Kidney tubule cell (primary cell): ENCODE results near the gene CYP2J2.
"Not testable (repeated sequence)": the region's sequence is repeated elsewhere in the genome, so short reads cannot be mapped to it uniquely, and the experiment has no call there.

Source experiments
- DNase-seq: peaks from one replicate; pipeline ENCODE4 v3.0.0-alpha.2; 2018; ENCODE audit warnings: low spot score

The CYP2J2 gene, protein sequence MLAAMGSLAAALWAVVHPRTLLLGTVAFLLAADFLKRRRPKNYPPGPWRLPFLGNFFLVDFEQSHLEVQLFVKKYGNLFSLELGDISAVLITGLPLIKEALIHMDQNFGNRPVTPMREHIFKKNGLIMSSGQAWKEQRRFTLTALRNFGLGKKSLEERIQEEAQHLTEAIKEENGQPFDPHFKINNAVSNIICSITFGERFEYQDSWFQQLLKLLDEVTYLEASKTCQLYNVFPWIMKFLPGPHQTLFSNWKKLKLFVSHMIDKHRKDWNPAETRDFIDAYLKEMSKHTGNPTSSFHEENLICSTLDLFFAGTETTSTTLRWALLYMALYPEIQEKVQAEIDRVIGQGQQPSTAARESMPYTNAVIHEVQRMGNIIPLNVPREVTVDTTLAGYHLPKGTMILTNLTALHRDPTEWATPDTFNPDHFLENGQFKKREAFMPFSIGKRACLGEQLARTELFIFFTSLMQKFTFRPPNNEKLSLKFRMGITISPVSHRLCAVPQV

DNA sequence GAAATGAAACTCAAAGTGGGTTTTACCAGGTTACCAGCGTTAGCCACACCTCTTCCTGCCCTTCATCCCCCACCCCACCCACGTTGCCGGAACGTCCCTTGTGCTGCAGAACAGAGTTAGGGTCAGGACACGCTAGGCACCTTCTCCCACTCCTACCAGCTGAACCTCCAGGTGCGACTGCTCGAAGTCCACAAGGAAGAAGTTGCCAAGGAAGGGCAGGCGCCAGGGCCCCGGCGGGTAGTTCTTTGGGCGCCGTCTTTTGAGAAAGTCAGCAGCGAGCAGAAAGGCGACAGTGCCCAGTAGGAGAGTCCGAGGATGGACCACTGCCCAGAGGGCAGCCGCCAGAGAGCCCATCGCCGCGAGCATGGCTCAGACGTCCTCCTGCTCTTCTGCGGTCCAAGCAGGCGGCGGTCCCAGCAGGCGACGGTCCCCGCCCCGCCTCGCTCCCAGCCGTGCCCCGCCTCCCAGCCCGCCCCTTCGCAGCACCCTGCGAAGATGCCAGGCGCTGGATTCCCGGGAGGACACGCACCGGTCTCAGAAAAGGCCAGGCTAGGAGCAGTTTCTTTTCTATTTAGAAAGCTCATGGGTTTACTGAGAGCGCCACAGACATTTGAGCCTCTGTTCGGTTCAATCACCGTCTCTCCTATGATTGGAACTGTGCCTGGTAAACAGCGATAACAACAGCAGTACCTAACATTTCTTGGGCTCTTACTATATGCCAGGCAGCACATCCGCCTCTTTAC lies at the start of gene CYP2J2:
Gene CYP2J2 (minus strand): TSS at position 393 of the 743 bp plus-strand sequence. CDS start 27 bp downstream, at position 366.
- DNase-seq = peak; percentile 60

DNA sequence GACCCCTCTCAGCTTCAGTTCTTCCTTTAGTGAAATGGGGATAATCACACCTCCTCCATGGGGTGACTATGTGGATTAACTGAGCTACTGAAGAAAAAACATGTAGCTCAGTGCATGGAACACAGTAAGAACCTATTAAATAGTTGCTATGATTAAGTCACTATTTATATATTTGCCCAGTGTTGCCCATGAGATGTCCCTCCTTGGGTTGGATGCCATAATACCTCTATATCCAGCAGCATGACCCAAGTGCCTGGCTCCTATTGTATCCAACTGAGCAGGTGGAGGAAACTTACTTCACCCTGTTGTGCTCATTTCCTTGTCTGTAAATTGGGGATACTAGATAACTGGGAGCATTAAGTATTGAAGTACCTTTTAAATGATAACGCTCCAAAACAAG lies 47.1 kb upstream of the CYP2J2 start:
- DNase-seq = no peak

DNA sequence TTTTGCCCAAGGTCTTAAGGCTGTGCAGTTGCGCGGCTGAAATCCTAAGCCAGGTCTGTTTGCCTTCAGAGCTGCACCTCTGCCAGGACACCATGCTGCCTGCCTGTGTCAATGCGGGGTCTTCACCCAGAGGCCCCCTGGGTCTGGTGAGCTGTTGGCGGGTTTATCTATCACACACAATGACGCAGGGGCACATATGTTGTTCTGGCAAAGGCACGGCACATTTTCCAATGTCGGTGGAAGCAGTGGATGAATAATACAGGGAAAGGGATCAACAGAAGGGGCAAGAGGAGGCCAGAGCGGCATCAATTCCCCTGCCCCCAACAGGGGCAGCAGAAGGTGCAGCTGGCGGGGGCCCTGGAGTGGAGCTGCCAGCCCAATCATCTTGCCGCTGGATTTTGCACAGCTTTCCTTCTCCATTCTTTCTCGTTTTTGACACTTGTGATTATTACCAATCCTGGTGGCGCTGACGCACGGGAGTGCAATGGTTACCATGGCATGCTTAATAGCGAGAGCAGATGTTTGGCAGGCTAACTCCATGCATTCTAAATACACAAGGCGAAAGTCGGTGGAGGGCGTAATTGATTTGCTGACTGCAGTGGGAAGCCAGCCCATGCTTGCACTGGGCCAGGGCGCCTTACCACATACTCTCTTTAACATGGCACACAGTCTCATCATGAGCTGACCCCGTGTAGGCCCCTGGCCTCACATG lies 45.8 kb upstream of the CYP2J2 start:
- no peak for DNase-seq

DNA sequence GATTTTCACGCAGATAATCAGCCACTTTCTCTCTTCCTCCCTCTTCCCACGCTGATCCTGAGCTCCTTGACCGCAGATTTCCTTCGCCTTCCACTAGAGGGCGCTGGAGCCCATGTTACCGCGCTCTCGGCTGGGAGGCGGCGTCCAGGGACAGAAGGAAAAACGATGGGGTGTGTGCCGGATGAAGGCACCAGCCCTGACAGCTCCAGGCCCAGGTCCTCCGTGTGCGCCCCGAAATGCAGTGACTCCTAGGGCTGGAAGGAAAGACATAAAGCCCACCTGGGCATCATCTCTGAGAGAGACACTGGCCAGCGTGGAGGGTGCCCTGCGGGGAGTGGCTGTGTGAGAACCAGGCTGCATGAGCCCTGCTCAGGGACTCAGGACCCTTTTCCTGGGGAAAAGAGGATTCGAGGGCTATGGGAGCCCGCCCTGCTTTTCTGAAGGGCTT lies 44.9 kb upstream of the CYP2J2 start:
- DNase-seq = peak; percentile 71

DNA sequence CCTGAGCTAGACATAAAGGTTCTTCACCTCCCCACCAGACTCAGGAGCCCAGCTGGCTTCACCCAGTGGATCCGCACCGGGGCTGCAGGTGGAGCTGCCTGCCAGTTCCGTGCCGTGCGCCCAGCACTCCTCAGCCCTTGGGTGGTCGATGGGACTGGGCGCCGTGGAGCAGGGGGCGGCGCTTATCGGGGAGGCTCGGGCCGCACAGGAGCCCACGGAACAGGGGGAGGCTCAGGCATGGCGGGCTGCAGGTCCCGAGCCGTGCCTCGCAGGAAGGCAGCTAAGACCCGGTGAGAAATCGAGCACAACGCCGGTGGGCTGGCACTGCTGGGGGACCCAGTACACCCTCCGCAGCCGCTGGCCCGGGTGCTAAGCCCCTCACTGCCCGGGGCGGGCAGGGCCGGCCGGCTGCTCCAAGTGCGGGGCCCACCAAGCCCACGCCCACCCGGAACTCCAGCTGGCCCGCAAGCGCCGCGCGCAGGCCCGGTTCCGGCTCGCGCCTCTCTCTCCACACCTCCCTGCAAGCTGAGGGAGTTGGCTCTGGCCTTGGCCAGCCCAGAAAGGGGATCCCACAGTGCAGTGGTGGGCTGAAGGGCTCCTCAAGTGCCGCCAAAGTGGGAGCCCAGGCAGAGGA lies 43.1 kb upstream of the CYP2J2 start:
- DNase-seq = not testable (repeated sequence)

DNA sequence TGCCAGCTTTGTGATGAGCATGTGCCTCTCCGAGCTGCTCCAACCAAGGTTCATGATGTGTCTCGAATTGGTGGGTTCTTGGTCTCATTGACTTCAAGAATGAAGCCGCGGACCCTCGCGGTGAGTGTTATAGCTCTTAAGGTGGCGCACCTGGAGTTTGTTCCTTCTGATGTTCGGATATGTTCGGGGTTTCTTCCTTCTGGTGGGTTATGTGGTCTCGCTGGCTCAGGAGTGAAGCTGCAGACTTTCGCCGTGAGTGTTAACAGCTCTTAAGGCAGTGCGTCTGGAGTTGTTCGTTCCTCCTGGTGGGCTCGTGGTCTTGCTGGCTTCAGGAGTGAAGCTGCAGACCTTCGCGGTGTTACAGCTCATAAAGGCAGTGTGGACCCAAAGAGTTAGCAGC lies 42.2 kb upstream of the CYP2J2 start:
- not testable (repeated sequence) for DNase-seq

DNA sequence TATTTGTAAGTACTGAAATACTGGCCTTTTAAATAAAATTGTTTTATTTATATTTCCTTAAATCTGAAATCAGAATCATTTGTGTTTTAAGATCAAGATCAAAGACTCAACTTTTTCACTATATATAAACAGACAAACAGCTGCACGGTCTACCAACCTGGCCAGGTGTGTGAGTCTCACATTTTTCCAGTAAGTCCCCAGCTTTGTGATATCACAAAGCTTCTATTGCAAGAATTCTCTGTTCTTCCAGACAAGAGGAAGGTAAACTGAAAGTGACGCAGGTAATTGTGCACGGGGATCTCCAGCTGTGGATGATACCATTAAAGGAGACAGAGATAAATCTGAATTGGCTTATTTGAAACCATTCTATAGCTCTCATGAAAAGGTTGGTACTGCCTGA lies 41.2 kb upstream of the CYP2J2 start:
- DNase-seq = no peak

DNA sequence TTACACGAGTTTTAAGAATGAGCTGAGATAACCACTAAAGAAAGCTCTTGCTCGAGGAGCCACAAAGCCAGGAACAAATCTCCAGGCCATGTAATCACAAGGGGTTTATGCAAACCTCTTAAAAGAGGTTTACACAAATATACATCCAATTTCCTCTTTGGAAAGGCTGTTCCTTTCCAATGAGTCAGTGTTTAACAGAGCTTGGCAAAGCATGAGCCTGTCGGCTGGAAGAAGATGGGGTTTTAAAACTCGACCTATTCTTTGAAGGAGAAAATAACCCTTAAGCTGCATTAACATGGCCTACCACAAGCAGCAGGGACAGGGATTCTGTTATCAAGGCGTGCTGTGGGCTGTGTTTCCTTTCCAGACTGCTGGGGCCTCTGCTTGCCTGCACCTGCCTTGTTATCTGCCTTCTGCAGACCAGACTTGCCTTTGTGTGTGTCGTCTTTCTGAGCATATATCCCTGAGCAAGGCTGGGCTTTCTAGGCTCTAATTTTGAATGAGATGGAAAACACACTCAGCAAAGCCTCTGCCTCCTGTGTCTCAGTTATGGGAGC lies 40.6 kb upstream of the CYP2J2 start:
- peak; percentile 66 for DNase-seq

DNA sequence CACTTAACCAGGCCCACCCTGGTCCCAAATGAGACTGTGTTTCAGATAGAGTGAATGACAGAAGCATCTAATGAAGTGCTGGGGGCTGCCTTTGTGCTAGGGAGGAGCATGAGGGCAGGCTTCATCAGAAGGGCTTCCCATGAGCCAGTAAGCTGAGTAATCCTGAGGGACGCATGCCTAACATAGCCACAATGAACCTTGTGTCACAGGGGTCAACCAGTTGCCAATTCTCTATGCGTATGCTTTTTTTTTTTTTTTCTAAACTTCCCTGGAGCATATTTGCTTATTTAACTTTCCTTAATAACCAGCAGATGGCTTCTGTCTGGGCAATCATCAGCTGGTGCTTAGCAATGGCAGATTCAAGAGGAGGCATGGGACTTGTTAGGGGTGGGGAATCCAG lies 25.5 kb upstream of the CYP2J2 start:
- peak; percentile 4 for DNase-seq

DNA sequence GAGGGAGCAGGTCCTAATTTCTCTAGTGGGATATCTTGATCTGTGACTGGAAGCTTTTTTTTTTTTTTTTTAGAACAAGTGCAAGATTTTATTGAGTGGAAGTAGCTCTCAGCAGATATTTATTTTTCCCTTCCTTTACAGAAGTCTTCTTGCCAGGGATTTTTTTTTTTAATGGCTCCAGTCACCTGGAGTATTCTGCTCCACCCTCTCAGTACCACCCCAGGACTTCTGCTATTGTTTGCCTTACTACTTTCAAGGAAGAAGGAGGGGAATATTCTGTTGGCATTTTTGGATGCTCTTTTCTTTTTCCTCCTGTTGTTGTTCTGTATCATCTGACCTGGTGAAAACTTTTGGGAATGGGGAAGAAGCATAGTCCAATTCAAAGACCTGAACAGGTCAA lies 23.1 kb upstream of the CYP2J2 start:
- DNase-seq = no peak

DNA sequence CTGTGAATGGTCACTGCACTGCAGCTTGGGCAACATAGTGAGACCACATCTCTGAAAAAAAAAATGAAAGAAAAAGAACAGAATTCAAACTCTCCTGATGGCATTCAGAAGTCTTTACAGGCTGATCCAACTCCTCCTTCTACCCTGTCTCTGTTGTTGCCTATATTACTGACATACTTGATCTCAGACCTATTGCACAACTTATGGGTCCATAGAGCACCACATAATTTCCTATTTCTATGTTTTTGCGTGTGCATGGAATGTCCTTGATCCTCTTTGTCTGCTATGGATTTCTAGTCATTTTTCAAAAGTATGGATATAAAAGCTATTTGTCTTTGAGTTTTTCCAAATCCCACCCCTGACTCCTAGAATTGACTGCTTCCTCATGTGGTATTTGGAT lies 22.4 kb upstream of the CYP2J2 start:
- DNase-seq = no peak

DNA sequence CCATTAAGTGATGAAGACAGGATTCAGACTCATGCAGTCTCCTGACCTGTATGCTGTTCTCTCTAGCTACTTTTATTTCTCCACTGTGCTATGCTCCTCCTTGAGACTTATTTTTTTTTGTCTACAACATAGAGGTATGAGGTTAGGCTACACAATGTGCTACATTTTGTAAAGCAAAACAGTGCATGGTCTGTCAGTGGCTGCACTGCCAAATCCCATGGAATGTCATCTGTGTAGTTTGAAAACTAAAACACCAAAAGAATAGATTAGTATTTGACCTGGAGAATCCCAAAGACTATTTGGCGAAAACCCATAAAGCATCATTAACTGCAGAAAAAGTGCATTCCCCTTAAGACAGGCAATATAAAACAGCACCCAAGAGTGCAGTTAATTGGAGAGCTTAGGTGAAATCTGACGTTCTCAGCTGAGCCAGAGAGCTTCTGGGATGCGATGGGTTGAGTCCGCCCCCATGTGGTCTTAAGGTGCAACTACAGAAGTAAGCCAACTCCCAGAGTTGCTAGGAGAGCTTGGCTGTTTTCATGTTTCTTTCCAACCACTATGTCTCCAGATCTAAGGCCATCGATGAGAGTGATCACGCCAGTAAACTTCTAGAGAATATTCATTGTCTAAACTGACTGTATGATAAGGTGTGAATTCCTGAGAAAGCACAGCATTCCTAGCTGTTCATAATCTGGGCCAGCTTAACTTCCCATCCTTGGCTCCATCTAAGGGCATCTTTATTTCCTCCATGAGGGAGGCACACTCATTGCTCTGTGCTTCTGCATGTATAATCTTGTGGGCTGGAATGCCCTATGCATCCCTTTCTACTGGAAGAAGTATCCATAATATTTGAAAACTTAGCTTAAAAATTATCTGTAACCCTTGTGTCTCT lies 20.7 kb upstream of the CYP2J2 start:
- peak; percentile 65 for DNase-seq

DNA sequence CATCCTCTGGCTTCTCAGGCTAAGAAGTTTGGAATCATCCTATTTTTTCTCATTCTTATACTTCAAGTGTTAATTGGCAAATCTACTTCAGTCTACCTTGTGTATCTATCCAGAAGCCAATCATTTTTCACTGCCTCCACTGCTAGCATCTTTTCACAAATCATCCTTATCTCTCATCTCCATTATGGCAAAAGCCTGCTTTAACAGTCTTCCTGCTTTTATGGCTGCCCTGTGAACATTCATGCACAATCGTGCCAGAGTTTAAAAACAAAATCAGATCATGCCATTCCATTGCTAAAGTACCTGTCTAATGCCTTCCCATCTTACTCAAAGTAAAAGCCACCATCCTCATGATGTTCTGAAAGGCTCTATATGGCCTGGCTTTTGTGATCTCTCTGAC lies 19.2 kb upstream of the CYP2J2 start:
- no peak for DNase-seq

DNA sequence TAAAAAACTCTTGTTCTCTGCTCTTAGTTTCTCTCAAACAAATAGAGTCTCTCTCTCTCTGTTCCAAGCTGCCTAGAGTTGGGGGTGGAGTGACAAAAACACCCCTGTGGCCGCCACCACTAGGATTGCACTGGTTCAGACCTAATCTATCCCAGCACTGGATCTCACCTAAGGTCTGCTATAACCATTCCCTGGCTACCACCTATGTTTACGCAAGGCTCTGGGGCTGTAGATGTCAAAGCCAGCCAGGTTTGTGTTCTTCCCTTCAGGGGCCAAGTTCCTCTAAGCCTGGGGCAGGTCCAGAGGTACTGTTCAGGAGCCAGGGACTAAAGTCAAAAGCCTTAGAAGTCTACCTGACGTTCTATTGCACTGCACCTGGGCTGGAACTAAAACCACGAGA lies 12.8 kb upstream of the CYP2J2 start:
- no peak for DNase-seq

DNA sequence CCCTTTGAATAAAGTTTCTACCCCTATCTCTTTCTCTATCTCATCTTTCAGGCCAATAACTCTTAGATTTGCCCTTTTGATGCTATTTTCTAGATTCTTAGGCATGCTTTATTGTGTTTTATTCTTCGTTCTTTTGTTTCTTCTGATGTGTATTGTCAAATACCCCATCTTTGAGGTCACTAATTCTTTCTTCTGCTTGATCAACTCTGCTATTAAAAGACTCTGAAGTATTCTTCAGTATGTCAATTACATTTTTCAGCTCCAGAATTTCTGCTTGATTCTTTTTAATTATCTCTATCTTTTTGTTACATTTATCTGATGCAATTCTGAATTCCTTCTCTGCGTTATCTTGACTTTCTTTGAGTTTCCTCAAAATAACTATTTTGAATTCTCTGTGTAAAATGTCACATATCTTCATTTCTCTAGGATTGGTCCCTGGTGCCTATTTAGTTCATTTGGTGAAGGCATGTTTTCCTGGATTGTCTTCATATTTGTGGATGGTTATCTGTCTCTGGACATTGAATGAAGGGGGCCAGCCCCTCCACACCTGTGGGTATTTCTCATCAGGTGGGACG lies 11.2 kb upstream of the CYP2J2 start:
- DNase-seq = no peak

DNA sequence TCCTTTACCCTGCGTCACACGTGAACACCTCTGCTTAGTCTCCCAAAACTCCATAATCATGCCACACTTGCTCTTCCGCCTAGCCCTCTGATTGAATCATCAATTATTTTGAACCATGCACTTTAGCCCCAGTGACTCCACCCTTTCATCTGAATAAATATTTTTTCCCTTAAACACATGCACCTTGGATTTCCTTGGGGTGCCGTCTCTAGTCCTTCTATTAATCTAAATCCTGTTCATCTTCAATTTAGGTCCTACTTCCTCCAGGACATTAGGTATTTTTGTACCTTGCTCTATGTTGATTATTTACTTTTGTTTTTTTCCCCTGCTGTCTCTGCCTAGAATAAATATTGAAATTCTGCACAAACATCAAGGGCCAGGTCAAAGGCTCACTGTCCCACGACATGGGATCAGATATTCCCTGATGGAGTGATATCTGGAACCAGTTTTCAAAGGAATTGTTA lies 9.8 kb upstream of the CYP2J2 start:
- peak; percentile 2 for DNase-seq

DNA sequence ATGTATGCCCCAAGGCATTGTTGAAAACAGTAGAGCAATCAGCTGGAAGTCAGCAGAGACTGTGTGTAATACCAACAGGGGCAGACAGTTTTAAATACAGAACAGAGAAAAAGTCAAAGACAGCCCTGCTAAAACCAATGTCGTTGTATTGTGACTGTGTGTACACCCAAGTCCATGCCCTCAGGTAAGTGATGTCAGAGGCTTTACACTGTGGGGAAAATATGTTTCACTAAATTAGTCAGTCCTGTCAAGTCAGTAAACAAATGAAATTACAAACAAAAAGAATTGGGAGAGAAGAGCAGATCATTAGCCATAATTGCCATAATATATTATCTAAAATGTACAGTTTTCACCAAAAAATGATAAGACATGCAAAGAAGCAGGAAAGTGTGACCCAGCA lies 2.4 kb upstream of the CYP2J2 start:
- no peak for DNase-seq

DNA sequence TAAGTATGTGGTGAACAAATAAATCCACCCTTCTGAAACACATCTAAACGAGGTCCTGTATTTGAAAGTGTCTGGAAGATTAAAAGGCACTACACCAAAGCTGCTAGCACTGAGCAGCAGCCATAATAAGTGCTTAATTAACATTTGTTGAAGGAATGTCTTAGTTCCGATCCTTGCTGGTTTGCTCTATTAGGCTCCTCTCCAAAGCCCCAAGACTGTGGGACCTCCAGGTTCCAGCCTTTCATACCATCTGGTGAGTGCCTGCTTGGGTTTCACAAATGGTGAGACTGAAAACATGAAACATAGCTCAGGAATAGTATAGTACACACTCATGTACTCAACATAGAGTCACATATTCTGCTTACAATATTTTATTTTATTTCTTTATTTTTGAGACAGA lies 640 bp upstream of the CYP2J2 start:
- no peak for DNase-seq

DNA sequence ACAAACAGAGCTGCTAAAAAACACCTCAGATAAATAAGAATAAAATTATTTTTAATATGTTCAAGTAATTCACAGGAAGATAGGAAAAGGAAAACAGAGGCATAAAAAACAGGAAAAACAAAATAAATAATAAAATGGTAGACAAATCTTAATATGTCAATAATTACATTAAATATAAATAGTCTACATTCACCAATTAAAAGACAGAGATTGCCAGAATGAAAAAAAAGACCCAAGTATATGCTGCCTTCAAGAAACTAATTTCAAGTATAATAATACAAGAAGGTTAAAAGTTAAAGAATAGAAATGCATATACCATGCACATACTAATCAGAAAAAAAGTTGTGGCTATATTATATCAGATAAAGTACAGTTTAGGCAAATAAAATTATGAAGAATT lies 1.9 kb downstream of the CYP2J2 start:
- no peak for DNase-seq

DNA sequence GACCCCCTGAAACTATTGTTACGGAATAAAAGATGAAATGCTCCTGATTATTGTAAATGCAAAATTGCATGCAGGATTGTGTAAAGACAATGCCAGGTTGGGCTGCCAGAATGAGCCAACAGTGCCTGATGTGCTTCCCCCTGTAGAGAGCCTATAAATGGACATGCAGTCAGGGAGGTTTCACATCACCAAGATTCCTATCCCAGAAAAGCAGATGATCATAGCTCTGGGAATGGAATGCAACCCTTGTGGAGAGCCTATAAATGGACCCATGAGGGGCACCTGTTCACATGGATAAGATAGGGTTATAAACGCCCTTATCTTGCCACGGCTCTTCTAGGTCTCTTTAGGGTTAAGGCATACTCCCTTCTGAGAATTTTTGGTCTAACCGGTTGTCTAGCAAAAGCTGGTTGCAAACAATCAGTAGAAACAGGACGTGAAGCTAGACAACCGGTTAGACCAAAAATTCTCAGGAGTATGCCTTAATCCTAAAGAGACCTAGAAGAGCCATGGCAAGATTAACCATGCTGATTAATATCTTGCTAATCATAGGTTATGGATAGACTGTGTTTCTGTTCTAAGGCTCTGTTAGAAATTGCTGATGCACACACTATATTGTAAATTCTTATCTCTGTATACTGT lies 5.2 kb downstream of the CYP2J2 start:
- not testable (repeated sequence) for DNase-seq
